ENCODE data around the gene DDX39B.
"Not testable (repeated sequence)": the region's sequence is repeated elsewhere in the genome, so short reads cannot be mapped to it uniquely, and the experiment has no call there.

The DDX39B gene

GRCh38 chr6:31486065-31486837 is 55.6 kb downstream of the DDX39B start:
- DNase-seq (ENCODE audit: low read depth in 2 of 2) = not testable (repeated sequence)

DNA sequence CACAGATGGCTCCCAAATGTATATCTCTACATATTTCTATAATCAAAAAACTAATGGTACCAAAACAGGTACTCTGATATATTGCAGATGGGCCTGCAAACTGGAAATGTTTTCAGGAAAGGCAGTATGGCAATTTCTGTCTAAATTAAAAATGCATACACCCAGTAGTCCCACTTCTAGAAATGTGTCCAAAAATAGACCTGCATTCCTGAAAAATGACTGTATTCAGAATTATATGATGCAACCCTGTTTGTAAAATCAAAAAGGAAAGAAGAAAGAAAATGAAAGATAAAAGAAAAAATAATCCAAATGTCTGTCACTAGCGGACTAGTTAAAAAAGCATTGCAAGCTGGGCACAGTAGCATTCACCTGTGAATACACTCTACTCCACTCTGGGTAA is 56.7 kb downstream of the DDX39B start:
- no peak for DNase-seq (ENCODE audit: low read depth in 2 of 2)

GRCh38 chr6:31483392-31483791 is 58.4 kb downstream of the DDX39B start:
- DNase-seq (ENCODE audit: low read depth in 2 of 2) = no peak

DNA sequence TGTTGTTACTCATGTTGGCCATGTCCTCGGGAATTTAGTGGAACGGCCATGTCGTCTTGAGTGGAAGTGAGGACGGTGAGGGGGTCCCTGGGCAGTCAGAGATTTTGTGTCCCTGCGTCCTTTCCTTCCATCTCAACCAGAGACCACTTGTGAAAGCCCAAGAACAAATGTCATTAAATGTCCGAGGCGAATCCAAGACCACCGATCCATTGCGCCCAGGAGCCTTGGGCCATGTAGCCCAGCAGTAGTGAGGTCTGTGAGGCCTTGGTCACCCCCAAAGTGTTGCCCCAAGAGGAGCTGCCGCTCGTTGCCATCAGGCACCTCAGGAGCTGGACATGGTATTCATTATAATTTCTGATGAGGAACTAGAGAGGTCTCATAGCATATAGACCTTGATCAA is 61.2 kb downstream of the DDX39B start:
- DNase-seq (ENCODE audit: low read depth in 2 of 2) = no peak
